ENCODE data around the gene TNNI3K.

TNNI3K gene

GRCh38 chr1:74583397-74583796 lies 348.2 kb downstream of the TNNI3K start:
- 92% methylated on average over 2 of the region's 3 CpGs for WGBS (ENCODE audit: insufficient coverage)
- CTCF ChIA-PET = no interaction called here

DNA sequence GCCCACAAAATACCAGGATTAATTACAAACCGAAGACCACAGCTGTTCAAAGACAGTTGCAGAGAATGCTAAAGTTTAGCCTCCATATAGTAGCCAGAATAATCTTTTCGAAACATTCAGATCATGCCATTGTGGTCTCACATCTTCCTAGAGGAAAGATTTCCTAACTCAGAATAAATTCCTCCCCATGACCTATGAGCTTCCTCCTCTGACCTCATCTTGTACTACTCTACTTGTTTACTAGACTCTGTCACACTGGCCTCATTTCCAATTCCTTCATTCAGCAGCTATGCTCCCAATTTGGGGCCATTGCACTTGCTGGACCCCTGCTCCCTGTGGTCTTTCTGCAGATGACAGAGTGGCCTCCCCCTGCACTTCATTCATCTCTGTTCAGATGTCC lies 349.0 kb downstream of the TNNI3K start:
- POLR2A ChIA-PET = no interaction called here
- Histone ChIP-seq H3K4me1 (ENCODE audit: control extremely low read depth in 1 of 4, control insufficient read depth in 4 of 4, insufficient read depth in 4 of 4, low read length in 3 of 4) (no peaks in the 10 kb centered on the region), H3K9me3 (ENCODE audit: control extremely low read depth in 1 of 5, control insufficient read depth in 4 of 5, insufficient read depth in 2 of 5, low read depth in 1 of 5, low read length in 4 of 5) (peaks cover 0 to 2% (median 0%) of the 10 kb centered on the region in 5 experiments), H3K27ac (ENCODE audit: insufficient read depth in 1 of 2, low read depth in 1 of 2, low read length in 2 of 2, poor library complexity in 1 of 2, severe bottlenecking in 2 of 2) (no peak overlapping the region), H3K36me3 (ENCODE audit: control insufficient read depth in 4 of 4, insufficient read depth in 4 of 4, low read length in 3 of 4) (no peaks in the 10 kb centered on the region), H3K4me3 (ENCODE audit: control insufficient read depth in 1 of 7, extremely low read depth in 1 of 7, insufficient read depth in 4 of 7, low read depth in 2 of 7, low read length in 6 of 7) (no peak overlapping the region), H3K27me3 (replicated peaks in 2 of 5; ENCODE audit: control insufficient read depth in 4 of 5, insufficient read depth in 5 of 5, low read length in 4 of 5) (no peaks in the 10 kb centered on the region)
- no peak for DNase-seq
- 100% methylated on average over 2 of the region's 2 CpGs for WGBS (ENCODE audit: insufficient coverage)
- CTCF ChIA-PET = no interaction called here

More at GRCh38 chr1:74583397-74583796, 348.2 kb downstream of the TNNI3K start:
- Histone ChIP-seq H3K4me3 (ENCODE audit: control insufficient read depth in 1 of 7, extremely low read depth in 1 of 7, insufficient read depth in 4 of 7, low read depth in 2 of 7, low read length in 6 of 7) (no peak overlapping the region), H3K4me1 (ENCODE audit: control extremely low read depth in 1 of 4, control insufficient read depth in 4 of 4, insufficient read depth in 4 of 4, low read length in 3 of 4) (no peaks in the 10 kb centered on the region), H3K36me3 (ENCODE audit: control insufficient read depth in 4 of 4, insufficient read depth in 4 of 4, low read length in 3 of 4) (no peaks in the 10 kb centered on the region), H3K9me3 (ENCODE audit: control extremely low read depth in 1 of 5, control insufficient read depth in 4 of 5, insufficient read depth in 2 of 5, low read depth in 1 of 5, low read length in 4 of 5) (peaks cover 0 to 2% (median 0%) of the 10 kb centered on the region in 5 experiments), H3K27ac (ENCODE audit: insufficient read depth in 1 of 2, low read depth in 1 of 2, low read length in 2 of 2, poor library complexity in 1 of 2, severe bottlenecking in 2 of 2) (no peak overlapping the region), H3K27me3 (replicated peaks in 2 of 5; ENCODE audit: control insufficient read depth in 4 of 5, insufficient read depth in 5 of 5, low read length in 4 of 5) (no peaks in the 10 kb centered on the region)
- POLR2A ChIA-PET = no interaction called here
- DNase-seq = no peak

DNA sequence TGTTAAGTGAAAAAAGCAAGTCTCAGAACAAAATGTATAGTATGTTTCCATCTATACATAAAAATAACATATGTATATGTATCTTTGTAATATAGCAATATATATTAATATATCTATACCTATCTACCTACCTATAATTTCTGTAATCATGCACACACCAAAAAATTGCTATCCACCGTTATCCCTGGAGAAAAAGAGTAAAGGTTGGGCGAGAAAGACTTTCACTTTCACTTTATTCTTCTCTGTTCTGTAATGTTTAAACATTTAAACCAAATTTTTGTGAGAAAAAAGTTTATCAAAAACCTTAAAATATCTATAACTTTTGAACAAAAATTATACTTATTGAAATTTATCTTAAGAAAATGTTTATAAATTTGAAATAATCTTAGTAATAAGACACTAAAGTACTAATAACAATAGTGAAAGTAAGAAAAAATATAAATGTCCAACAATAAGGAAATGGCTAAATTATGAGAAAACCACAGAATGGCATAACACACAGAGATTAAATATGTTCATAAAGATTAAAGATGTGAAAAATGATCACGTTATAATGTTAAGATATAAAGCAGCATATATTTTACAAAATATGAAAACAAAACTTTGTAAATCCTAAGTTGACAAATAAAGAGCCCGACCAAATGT lies 351.2 kb downstream of the TNNI3K start:
- Histone ChIP-seq H3K27ac (ENCODE audit: insufficient read depth in 1 of 2, low read depth in 1 of 2, low read length in 2 of 2, poor library complexity in 1 of 2, severe bottlenecking in 2 of 2) (no peak overlapping the region), H3K4me3 (ENCODE audit: control insufficient read depth in 1 of 7, extremely low read depth in 1 of 7, insufficient read depth in 4 of 7, low read depth in 2 of 7, low read length in 6 of 7) (no peak overlapping the region), H3K27me3 (replicated peaks in 2 of 5; ENCODE audit: control insufficient read depth in 4 of 5, insufficient read depth in 5 of 5, low read length in 4 of 5) (no peaks in the 10 kb centered on the region), H3K9me3 (ENCODE audit: control extremely low read depth in 1 of 5, control insufficient read depth in 4 of 5, insufficient read depth in 2 of 5, low read depth in 1 of 5, low read length in 4 of 5) (peaks cover 0 to 2% (median 0%) of the 10 kb centered on the region in 5 experiments), H3K4me1 (ENCODE audit: control extremely low read depth in 1 of 4, control insufficient read depth in 4 of 4, insufficient read depth in 4 of 4, low read length in 3 of 4) (no peaks in the 10 kb centered on the region), H3K36me3 (ENCODE audit: control insufficient read depth in 4 of 4, insufficient read depth in 4 of 4, low read length in 3 of 4) (no peaks in the 10 kb centered on the region)
- peak in 2 of 3 donors; percentile 11 to 12 for DNase-seq
- CTCF ChIA-PET = no interaction called here
- no CpG with 5 or more reads among the region's 4 CpGs for WGBS (ENCODE audit: insufficient coverage)
- POLR2A ChIA-PET = no interaction called here

- H3K27me3 ChIP-seq (replicated peaks in 2 of 5; ENCODE audit: control insufficient read depth in 4 of 5, insufficient read depth in 5 of 5, low read length in 4 of 5) = no peaks in the 10 kb centered on the region
- peaks cover 0 to 2% (median 0%) of the 10 kb centered on the region in 5 experiments for H3K9me3 ChIP-seq (ENCODE audit: control extremely low read depth in 1 of 5, control insufficient read depth in 4 of 5, insufficient read depth in 2 of 5, low read depth in 1 of 5, low read length in 4 of 5)
- H3K4me3 ChIP-seq (ENCODE audit: control insufficient read depth in 1 of 7, extremely low read depth in 1 of 7, insufficient read depth in 4 of 7, low read depth in 2 of 7, low read length in 6 of 7) = no peak overlapping the region
- WGBS (ENCODE audit: insufficient coverage) = 100% methylated on average over 2 of the region's 2 CpGs
- no peaks in the 10 kb centered on the region for H3K36me3 ChIP-seq (ENCODE audit: control insufficient read depth in 4 of 4, insufficient read depth in 4 of 4, low read length in 3 of 4)
- H3K27ac ChIP-seq (ENCODE audit: insufficient read depth in 1 of 2, low read depth in 1 of 2, low read length in 2 of 2, poor library complexity in 1 of 2, severe bottlenecking in 2 of 2) = no peak overlapping the region
- ChIA-PET POLR2A (no interaction called here), CTCF (no interaction called here)
- H3K4me1 ChIP-seq (ENCODE audit: control extremely low read depth in 1 of 4, control insufficient read depth in 4 of 4, insufficient read depth in 4 of 4, low read length in 3 of 4) = no peaks in the 10 kb centered on the region
- DNase-seq = no peak
These were observed 352.7 kb downstream of the TNNI3K start for GRCh38 chr1:74587888-74588287.

- whole genome bisulfite sequencing (ENCODE audit: insufficient coverage) = 88% methylated on average over 3 of the region's 5 CpGs
- Histone ChIP-seq H3K4me3 (ENCODE audit: control insufficient read depth in 1 of 7, extremely low read depth in 1 of 7, insufficient read depth in 4 of 7, low read depth in 2 of 7, low read length in 6 of 7) (no peak overlapping the region), H3K36me3 (ENCODE audit: control insufficient read depth in 4 of 4, insufficient read depth in 4 of 4, low read length in 3 of 4) (no peaks in the 10 kb centered on the region), H3K9me3 (ENCODE audit: control extremely low read depth in 1 of 5, control insufficient read depth in 4 of 5, insufficient read depth in 2 of 5, low read depth in 1 of 5, low read length in 4 of 5) (peaks cover 0 to 2% (median 0%) of the 10 kb centered on the region in 5 experiments), H3K27me3 (replicated peaks in 2 of 5; ENCODE audit: control insufficient read depth in 4 of 5, insufficient read depth in 5 of 5, low read length in 4 of 5) (no peaks in the 10 kb centered on the region), H3K27ac (ENCODE audit: insufficient read depth in 1 of 2, low read depth in 1 of 2, low read length in 2 of 2, poor library complexity in 1 of 2, severe bottlenecking in 2 of 2) (no peak overlapping the region), H3K4me1 (ENCODE audit: control extremely low read depth in 1 of 4, control insufficient read depth in 4 of 4, insufficient read depth in 4 of 4, low read length in 3 of 4) (no peaks in the 10 kb centered on the region)
- DNase-seq = no peak
- ChIA-PET POLR2A (interaction anchor here (0.6 kb wide), 1 partner anchor 105 kb away, joined by 4 read pairs; no protein-coding TSS in a partner anchor), CTCF (no interaction called here)
These were observed 355.1 kb downstream of the TNNI3K start for GRCh38 chr1:74590288-74590687.

DNA sequence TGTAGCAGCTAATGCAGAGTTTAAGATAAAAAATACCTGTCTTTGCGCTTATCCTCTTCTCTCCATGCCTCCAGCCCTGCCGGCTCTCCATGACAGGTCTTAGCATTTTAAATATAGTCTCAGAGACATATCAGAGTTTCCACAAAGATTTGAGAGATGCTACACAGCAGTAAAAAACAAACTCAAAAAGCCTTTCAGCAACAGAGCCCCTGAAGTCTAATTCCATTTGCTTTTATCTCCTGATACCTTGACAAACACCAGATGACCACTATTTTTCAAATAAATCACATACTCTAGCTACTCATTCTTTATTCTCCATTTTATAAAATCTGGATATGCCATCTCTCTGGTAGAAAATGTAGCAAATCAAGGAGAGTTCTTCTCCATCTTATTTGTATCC lies 356.8 kb downstream of the TNNI3K start:
- Histone ChIP-seq H3K27me3 (replicated peaks in 2 of 5; ENCODE audit: control insufficient read depth in 4 of 5, insufficient read depth in 5 of 5, low read length in 4 of 5) (no peaks in the 10 kb centered on the region), H3K27ac (ENCODE audit: insufficient read depth in 1 of 2, low read depth in 1 of 2, low read length in 2 of 2, poor library complexity in 1 of 2, severe bottlenecking in 2 of 2) (no peak overlapping the region), H3K4me3 (ENCODE audit: control insufficient read depth in 1 of 7, extremely low read depth in 1 of 7, insufficient read depth in 4 of 7, low read depth in 2 of 7, low read length in 6 of 7) (no peak overlapping the region), H3K4me1 (ENCODE audit: control extremely low read depth in 1 of 4, control insufficient read depth in 4 of 4, insufficient read depth in 4 of 4, low read length in 3 of 4) (no peaks in the 10 kb centered on the region), H3K36me3 (ENCODE audit: control insufficient read depth in 4 of 4, insufficient read depth in 4 of 4, low read length in 3 of 4) (no peaks in the 10 kb centered on the region), H3K9me3 (ENCODE audit: control extremely low read depth in 1 of 5, control insufficient read depth in 4 of 5, insufficient read depth in 2 of 5, low read depth in 1 of 5, low read length in 4 of 5) (no peaks in the 10 kb centered on the region)
- ChIA-PET CTCF (no interaction called here), POLR2A (no interaction called here)
- no peak for DNase-seq
- WGBS (ENCODE audit: insufficient coverage) = 100% methylated on average over 2 of the region's 2 CpGs

DNA sequence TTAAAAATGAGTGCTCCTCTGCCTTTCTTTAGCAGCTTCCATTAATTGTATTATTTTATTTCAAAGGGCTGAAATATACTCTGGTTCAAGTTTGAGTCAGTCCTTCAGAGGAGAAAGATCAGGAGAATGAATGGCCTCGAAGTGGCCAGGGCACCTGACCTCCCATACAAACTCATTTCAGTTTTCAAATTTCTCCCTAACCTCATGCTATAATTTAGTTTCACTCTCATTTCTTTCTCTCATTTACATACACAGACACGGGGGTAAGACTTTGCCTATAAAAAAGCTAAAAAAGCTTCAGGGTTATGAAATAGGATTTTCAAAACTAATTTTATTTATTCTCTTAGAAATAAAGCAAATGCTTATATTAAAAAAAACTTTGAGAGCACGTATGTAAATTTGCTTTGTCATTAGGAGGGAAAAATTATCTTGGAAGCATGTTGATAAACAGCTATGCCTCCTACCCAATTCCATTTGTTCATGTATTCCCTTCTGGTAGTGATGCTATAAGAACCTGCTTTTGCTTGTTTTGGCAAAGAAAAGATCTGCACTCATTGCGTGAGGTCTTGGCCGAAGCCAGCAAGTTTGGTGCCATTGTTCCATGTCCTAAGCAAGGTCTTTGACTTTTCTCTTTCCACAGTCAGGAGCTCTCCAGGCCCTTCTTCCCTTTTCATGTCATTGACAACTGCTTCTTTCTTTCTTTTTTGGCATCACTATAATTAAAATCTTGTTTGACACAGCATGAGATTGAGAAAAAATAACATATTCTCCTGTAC lies 357.6 kb downstream of the TNNI3K start:
- ChIA-PET CTCF (no interaction called here), POLR2A (no interaction called here)
- Histone ChIP-seq H3K4me1 (ENCODE audit: control extremely low read depth in 1 of 4, control insufficient read depth in 4 of 4, insufficient read depth in 4 of 4, low read length in 3 of 4) (no peaks in the 10 kb centered on the region), H3K4me3 (ENCODE audit: control insufficient read depth in 1 of 7, extremely low read depth in 1 of 7, insufficient read depth in 4 of 7, low read depth in 2 of 7, low read length in 6 of 7) (no peak overlapping the region), H3K9me3 (ENCODE audit: control extremely low read depth in 1 of 5, control insufficient read depth in 4 of 5, insufficient read depth in 2 of 5, low read depth in 1 of 5, low read length in 4 of 5) (no peaks in the 10 kb centered on the region), H3K27ac (ENCODE audit: insufficient read depth in 1 of 2, low read depth in 1 of 2, low read length in 2 of 2, poor library complexity in 1 of 2, severe bottlenecking in 2 of 2) (no peak overlapping the region), H3K27me3 (replicated peaks in 2 of 5; ENCODE audit: control insufficient read depth in 4 of 5, insufficient read depth in 5 of 5, low read length in 4 of 5) (no peaks in the 10 kb centered on the region), H3K36me3 (ENCODE audit: control insufficient read depth in 4 of 4, insufficient read depth in 4 of 4, low read length in 3 of 4) (no peaks in the 10 kb centered on the region)
- 86% methylated on average over 3 of the region's 5 CpGs for WGBS (ENCODE audit: insufficient coverage)
- no peak for DNase-seq
